ENCODE results near the gene AGRN.

GRCh38 chr1:1074631-1075147 lies 54.8 kb downstream of the AGRN start:
- no peak for TF ChIP-seq CTCF (IDR thresholded peaks at IDR 0.05)
- TF ChIP-seq POLR2A (IDR thresholded peaks at IDR 0.05), result no peak

All from thyroid gland (tissue), 4 donors.